ENCODE data around the gene FXYD6.

DNA sequence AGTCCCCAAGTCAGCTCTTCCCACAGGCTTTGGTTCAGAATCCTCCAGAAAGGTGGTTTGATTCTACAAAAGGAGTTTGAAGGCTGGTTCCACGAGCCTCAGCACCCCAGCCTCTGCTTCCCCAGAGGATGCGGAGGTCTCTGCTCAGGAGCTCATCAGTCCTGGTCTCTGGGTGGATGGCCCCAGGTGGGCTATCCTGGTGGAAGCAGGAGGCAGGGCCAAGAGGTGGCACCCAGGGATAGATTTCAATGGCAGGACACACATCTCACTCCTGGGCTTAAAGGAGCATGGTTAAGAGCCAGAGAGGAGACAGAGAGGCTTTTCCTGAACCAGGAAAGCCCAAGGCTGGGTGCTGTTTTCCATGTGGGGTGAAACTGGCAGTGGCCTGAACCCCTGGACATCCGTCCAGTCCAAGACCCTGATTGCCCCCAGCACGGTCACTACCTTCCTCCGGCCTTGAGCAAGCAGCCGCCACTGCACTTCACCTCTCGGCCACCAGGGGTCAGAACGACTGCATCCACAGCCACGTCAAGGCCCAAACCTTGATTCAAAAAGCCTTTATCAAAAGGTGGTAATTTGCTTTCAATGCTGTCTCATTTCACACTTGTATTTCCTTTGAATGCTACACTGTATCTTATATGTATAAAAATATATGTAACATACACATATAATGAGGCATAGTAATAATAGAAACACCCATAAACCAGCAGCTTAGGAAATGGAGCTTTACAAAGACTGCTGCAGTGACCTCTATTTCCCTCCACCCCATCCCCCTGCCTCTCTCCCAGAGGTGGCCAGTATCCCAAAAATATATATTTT lies 32.6 kb downstream of the FXYD6 start:
- TF ChIP-seq, protein P1, sequence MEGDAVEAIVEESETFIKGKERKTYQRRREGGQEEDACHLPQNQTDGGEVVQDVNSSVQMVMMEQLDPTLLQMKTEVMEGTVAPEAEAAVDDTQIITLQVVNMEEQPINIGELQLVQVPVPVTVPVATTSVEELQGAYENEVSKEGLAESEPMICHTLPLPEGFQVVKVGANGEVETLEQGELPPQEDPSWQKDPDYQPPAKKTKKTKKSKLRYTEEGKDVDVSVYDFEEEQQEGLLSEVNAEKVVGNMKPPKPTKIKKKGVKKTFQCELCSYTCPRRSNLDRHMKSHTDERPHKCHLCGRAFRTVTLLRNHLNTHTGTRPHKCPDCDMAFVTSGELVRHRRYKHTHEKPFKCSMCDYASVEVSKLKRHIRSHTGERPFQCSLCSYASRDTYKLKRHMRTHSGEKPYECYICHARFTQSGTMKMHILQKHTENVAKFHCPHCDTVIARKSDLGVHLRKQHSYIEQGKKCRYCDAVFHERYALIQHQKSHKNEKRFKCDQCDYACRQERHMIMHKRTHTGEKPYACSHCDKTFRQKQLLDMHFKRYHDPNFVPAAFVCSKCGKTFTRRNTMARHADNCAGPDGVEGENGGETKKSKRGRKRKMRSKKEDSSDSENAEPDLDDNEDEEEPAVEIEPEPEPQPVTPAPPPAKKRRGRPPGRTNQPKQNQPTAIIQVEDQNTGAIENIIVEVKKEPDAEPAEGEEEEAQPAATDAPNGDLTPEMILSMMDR (IDR thresholded peaks at IDR 0.05) = peak; percentile 97 to 99 (median 98)
- TF ChIP-seq POLR2A (IDR thresholded peaks at IDR 0.05) (no peak), POLR2AphosphoS5 (IDR thresholded peaks at IDR 0.05) (no peak)

All from sigmoid colon (tissue), 4 donors.